Psoas muscle (tissue), 8 donors: Measurements from ENCODE around the gene MORF4L1. TPM values are rescaled to one million over a fixed set of nuclear protein-coding genes. Genes with fewer than 3 reads are reported as not detected.

Source experiments
- ATAC-seq, 4 donors: fragments of 200-7000 bp; cut with Tn5 transposase; one replicate each; pipeline ENCODE4 v1.9.1; 2020; ENCODE audit warnings: moderate library complexity in 3 of 4, mild to moderate bottlenecking in 2 of 4
- DNase-seq, 2 donors: peaks; one replicate each; pipeline ENCODE4 v3.0.0-alpha.2; 2020
- H3K27ac ChIP-seq: fragments of 200-600 bp; one replicate; pipeline ENCODE4 v1.8.0; 2022
- H3K27me3 ChIP-seq, 3 donors: fragments of 200-600 bp in 1 of 3; one replicate each; pipeline versions ENCODE4 v1.6.1 to v1.8.0; 2013 to 2022; ENCODE audit warnings: low read length in 2 of 3, mild to moderate bottlenecking in 2 of 3, moderate library complexity in 1 of 3; ENCODE audit not compliant: insufficient read depth in 3 of 3
- H3K36me3 ChIP-seq, 2 donors: fragments of 200-600 bp in 1 of 2; one replicate each; pipeline versions ENCODE4 v1.6.1 to v1.8.0; 2013 to 2022; ENCODE audit warnings: low read depth in 1 of 2, mild to moderate bottlenecking in 1 of 2, moderate library complexity in 1 of 2; ENCODE audit not compliant: insufficient read depth in 1 of 2
- H3K4me1 ChIP-seq: fragments of 200-600 bp; one replicate; pipeline ENCODE4 v1.8.0; 2022
- H3K4me3 ChIP-seq: fragments of 200-600 bp; one replicate; pipeline ENCODE4 v1.8.0; 2022; ENCODE audit warnings: mild to moderate bottlenecking
- H3K9me3 ChIP-seq: fragments of 200-600 bp; one replicate; pipeline ENCODE4 v1.8.0; 2022
- CTCF ChIP-seq: fragments of 200-600 bp; IDR thresholded peaks from one replicate; pipeline ENCODE4 v1.8.0; 2022; ENCODE audit warnings: antibody characterized with exemption
- WGBS, 3 donors: extraction: QIAGEN DNeasy Blood & Tissue Kit; methylation state at CpG; one replicate each; pipeline versions ENCODE4 v1.1.6 to v1.1.7; 2013; 5-methylcytosine and 5-hydroxymethylcytosine counted together
- intact Hi-C, 2 donors: fragments of 100-400 bp; cut with DNase I; formaldehyde crosslinking; loops; one replicate each; pipeline versions ENCODE4 v1.11.0 to v1.14.2; 2022
- polyA plus RNA-seq, 3 donors: library from polyadenylated mRNA; stranded (reverse); fragments of 200-250 nt; gene quantifications; one replicate each; pipeline ENCODE4 v1.2.3, GENCODE V29; 2013
- total RNA-seq, 4 donors: library from RNA; stranded (reverse); fragmentation: NEBNext Ultra II Directional in 2 of 4; extraction: Animal tissue kit (Norgen Biotek cat#: 25700) in 2 of 4; gene quantifications; one replicate each; pipeline versions ENCODE4 v1.2.1 to v1.2.4, GENCODE V29; 2021 to 2023
- donor health status: healthy with polysubstance abuse.
- donor health status: DM: no; HTN: no; CAD: no; lungs with moderate emphysema.
- donor health status: Bipolar disorder and iron deficiency.
- donor health status: healthy.
- donor health status: DM: yes; HTN: yes; CAD: no.
- donor health status: DM: no; HTN: no; CAD: no.
- donor health status: DM: no; HTN: no; CAD: no.
- donor health status: DM: yes; HTN: yes; CAD: no.

MORF4L1 gene
- total and polyA plus RNA-seq, 7 donors, result 262 to 679 (median 327) TPM

- DNase-seq, result no peak
- H3K27me3 ChIP-seq, result no peaks in the 10 kb centered on the region
- 81 to 86% (median 84%) methylated on average over 6 of the region's 6 CpGs for WGBS, 3 donors
- no peak overlapping the region for H3K27ac ChIP-seq
- H3K36me3 ChIP-seq, result peaks cover 6 to 78% of the 10 kb centered on the region in 2 donors
- intact Hi-C loops, result no loop called here
- ATAC-seq, result no peak
- H3K9me3 ChIP-seq, result no peaks in the 10 kb centered on the region
- H3K4me3 ChIP-seq, result no peak overlapping the region
- no peaks in the 10 kb centered on the region for H3K4me1 ChIP-seq
- TF ChIP-seq CTCF, result no peak
These were observed 48.8 kb downstream of the MORF4L1 start for GRCh38 chr15:78921517-78921916.

GRCh38 chr15:78921940-78922339 is 49.2 kb downstream of the MORF4L1 start:
- Histone ChIP-seq H3K27ac (no peak overlapping the region), H3K9me3 (no peaks in the 10 kb centered on the region), H3K4me1 (no peaks in the 10 kb centered on the region), H3K36me3 (peaks cover 6 to 82% of the 10 kb centered on the region in 2 donors), H3K27me3 (no peaks in the 10 kb centered on the region), H3K4me3 (no peak overlapping the region)
- ATAC-seq (no peak), DNase-seq (no peak)
- intact Hi-C loops, result no loop called here
- no peak for TF ChIP-seq CTCF
- WGBS, 3 donors, result 92 to 96% (median 93%) methylated on average over 14 of the region's 14 CpGs

GRCh38 chr15:78922527-78922926 is 49.8 kb downstream of the MORF4L1 start:
- no peaks in the 10 kb centered on the region for H3K9me3 ChIP-seq
- H3K27ac ChIP-seq, result no peak overlapping the region
- intact Hi-C loops, result no loop called here
- no peak overlapping the region for H3K4me3 ChIP-seq
- no peaks in the 10 kb centered on the region for H3K27me3 ChIP-seq
- 75 to 79% (median 78%) methylated on average over 7 of the region's 7 CpGs for WGBS, 3 donors
- H3K36me3 ChIP-seq, result peaks cover 6 to 88% of the 10 kb centered on the region in 2 donors
- no peaks in the 10 kb centered on the region for H3K4me1 ChIP-seq
- no peak for ATAC-seq
- DNase-seq, result no peak
- no peak for TF ChIP-seq CTCF

GRCh38 chr15:78923015-78923414 is 50.3 kb downstream of the MORF4L1 start:
- TF ChIP-seq CTCF, result no peak
- Histone ChIP-seq H3K4me3 (no peak overlapping the region), H3K27ac (no peak overlapping the region), H3K36me3 (peaks cover 6 to 91% of the 10 kb centered on the region in 2 donors), H3K9me3 (no peaks in the 10 kb centered on the region), H3K27me3 (no peaks in the 10 kb centered on the region), H3K4me1 (no peaks in the 10 kb centered on the region)
- intact Hi-C loops, result no loop called here
- WGBS, 3 donors, result 78 to 84% (median 79%) methylated on average over 7 of the region's 7 CpGs
- DNase-seq, result no peak
- no peak for ATAC-seq
